ENCODE data around the gene ECE1. TPM values are rescaled to one million over a fixed set of nuclear protein-coding genes. Genes with fewer than 3 reads are reported as not detected.

ECE1 gene
- total and polyA plus RNA-seq, 2 of the 13 experiments (the other 11 are each of a cell fraction or from before 2014, with no cell fraction given), result 13.5 to 21.2 TPM

GRCh38 chr1:21270086-21270689, 20.1 kb downstream of the ECE1 start (continued):
- TF ChIP-seq ZNF280D (CRISPR knock-in tag; IDR thresholded peaks at IDR 0.05), result peak; percentile 82; the same call in 1 of the 2 replicates
- TF ChIP-seq PHF8 (CRISPR knock-in tag; IDR thresholded peaks at IDR 0.05), result 0 out of 2 replicates have a peak, but pooled peaks have one; percentile 12
- no peak; the same call in none of the 2 replicates for TF ChIP-seq RCOR2 (CRISPR knock-in tag; IDR thresholded peaks at IDR 0.05)
- 0 out of 4 replicates have a peak, but pooled peaks of 1 of the 2 experiments have one; percentile 8 for TF ChIP-seq NR2F1 (CRISPR knock-in tag; IDR thresholded peaks at IDR 0.05)
- TF ChIP-seq ZMAT3 (CRISPR knock-in tag; conservative IDR thresholded peaks at IDR 0.05), result 0 out of 2 replicates have a peak, but pooled peaks have one; percentile 16
- TF ChIP-seq ZBTB43 (CRISPR knock-in tag; conservative IDR thresholded peaks at IDR 0.05), result no peak
- peak; percentile 79; the same call in 1 of the 2 replicates for TF ChIP-seq ZBTB4 (CRISPR knock-in tag; IDR thresholded peaks at IDR 0.05; ENCODE audit: borderline replicate concordance)
- peak; percentile 81 for TF ChIP-seq NCOR1 (IDR thresholded peaks at IDR 0.05; ENCODE audit: borderline replicate concordance, low read length)
- no peak for TF ChIP-seq ZNF646 (CRISPR knock-in tag; IDR thresholded peaks at IDR 0.05)
- peak; percentile 23; the same call in 1 of the 2 replicates for TF ChIP-seq ZNF292 (CRISPR knock-in tag; IDR thresholded peaks at IDR 0.05; ENCODE audit: borderline replicate concordance, low read depth)
- peak; percentile 85 for TF ChIP-seq CTCF (CRISPR knock-in tag; IDR thresholded peaks at IDR 0.05)

All from HepG2 (cell line).